DOHH2 (cell line): ENCODE data around the gene STAP2.

ENCODE experiments used
- EZH2phosphoT487 ChIP-seq: fragments of 200-600 bp; sonication (generic); IDR thresholded peaks from 2 replicates; pipeline ENCODE4 v1.6.1; 2017; ENCODE audit warnings: borderline replicate concordance, mild to moderate bottlenecking, antibody characterized with exemption, low read length, moderate library complexity, mixed read lengths
- TF ChIP-seq, protein P1 (sequence below): fragments of 200-600 bp; sonication (generic); IDR thresholded peaks from one replicate; pipeline ENCODE4 v1.5.1; 2014; ENCODE audit warnings: antibody characterized with exemption, mild to moderate bottlenecking, low read depth, low read length; ENCODE audit not compliant: poor library complexity, severe bottlenecking

DNA sequence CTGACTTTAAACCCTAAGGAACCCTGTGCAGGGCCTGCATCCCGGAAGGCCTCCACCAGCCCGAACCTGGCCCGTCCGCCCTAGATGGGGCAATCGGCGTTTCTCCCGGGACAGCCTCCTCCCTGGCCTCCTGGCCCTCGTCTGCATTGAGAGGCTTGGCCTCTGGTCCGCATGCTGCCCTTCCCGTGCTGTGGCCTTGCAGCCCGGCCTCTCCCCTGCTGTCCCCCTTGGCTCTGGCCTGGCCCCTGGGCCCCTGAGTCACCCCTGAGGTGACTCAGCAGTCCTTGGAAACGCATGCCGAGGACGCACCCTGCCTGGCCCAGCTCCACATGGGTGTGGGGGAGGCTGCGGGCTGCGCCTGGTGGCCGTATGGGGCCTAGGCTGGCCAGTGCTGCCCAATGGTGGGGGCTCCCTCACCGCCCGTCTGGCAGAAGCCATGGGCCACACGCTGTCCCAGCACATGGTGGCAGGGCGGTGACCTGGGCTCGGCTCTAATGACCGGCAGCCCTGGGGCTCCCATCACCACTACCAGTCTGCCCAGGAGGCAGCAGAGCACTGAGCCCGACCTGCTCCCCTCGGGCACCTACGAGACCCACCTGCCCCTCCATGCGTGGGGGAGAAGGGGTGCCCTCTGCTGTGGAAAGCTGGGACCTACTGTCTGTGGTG, 36.0 kb upstream of the STAP2 start:
- TF ChIP-seq, protein P1, sequence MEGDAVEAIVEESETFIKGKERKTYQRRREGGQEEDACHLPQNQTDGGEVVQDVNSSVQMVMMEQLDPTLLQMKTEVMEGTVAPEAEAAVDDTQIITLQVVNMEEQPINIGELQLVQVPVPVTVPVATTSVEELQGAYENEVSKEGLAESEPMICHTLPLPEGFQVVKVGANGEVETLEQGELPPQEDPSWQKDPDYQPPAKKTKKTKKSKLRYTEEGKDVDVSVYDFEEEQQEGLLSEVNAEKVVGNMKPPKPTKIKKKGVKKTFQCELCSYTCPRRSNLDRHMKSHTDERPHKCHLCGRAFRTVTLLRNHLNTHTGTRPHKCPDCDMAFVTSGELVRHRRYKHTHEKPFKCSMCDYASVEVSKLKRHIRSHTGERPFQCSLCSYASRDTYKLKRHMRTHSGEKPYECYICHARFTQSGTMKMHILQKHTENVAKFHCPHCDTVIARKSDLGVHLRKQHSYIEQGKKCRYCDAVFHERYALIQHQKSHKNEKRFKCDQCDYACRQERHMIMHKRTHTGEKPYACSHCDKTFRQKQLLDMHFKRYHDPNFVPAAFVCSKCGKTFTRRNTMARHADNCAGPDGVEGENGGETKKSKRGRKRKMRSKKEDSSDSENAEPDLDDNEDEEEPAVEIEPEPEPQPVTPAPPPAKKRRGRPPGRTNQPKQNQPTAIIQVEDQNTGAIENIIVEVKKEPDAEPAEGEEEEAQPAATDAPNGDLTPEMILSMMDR, result no peak
- no peak for TF ChIP-seq EZH2phosphoT487
